GM12878 (cell line): Measurements from ENCODE around the gene DAB2IP. TPM values are rescaled to one million over a fixed set of nuclear protein-coding genes. Genes with fewer than 3 reads are reported as not detected.

ENCODE experiments used
- ATAC-seq: fragments of 200-7000 bp; cut with Tn5 transposase; 3 replicates; pipeline ENCODE4 v1.9.1; 2020; ENCODE audit warnings: mild to moderate bottlenecking, moderate library complexity
- BruUV-seq: library from RNA; stranded (reverse); fragments of 400-500 nt; replicated peaks from 2 replicates; lab custom pipeline; 2021; lab: Mats Ljungman, UMichigan
- CTCF ChIA-PET: fragments of 300-600 bp; sonication (Branson Sonifier 250); formaldehyde crosslinking; extraction: SDS; loops from one replicate; lab custom pipeline; 2021; ENCODE audit warnings: inconsistent platforms; lab: Yijun Ruan, JAX
- POLR2A ChIA-PET: fragments of 350-600 bp; formaldehyde crosslinking; extraction: SDS; loops from one replicate; lab custom pipeline; 2021; ENCODE audit warnings: inconsistent platforms; lab: Charles Lee
- RAD21 ChIA-PET: fragments of 300-600 bp; sonication (Branson Sonifier 250); formaldehyde crosslinking; loops from one replicate; lab custom pipeline; 2023; ENCODE audit warnings: antibody characterized with exemption; ENCODE audit not compliant: unreplicated experiment; lab: Charles Lee
- SMC1A ChIA-PET: fragments of 300-600 bp; sonication (Branson Sonifier 250); formaldehyde crosslinking; loops from one replicate; lab custom pipeline; 2023; ENCODE audit not compliant: unreplicated experiment, uncharacterized antibody; lab: Charles Lee
- DNase-seq: peaks from one replicate; pipeline ENCODE4 v3.0.0-alpha.2; 2011; ENCODE audit warnings: low read depth, low spot score
- FAIRE-seq: peaks from 3 replicates; lab custom pipeline; 2011; peaks lifted over from hg19 to GRCh38; lab: Jason Lieb, UNC
- H2AFZ ChIP-seq: 2 replicates; pipeline ENCODE4 v1.6.0; 2011; ENCODE audit warnings: low read depth, low read length, control low read depth; ENCODE audit not compliant: control insufficient read depth
- H3K27ac ChIP-seq: 2 replicates; pipeline ENCODE4 v1.5.1; 2011; ENCODE audit warnings: control low read depth; ENCODE audit not compliant: control insufficient read depth, insufficient read depth
- H3K27me3 ChIP-seq, 2 experiments: replicated peaks in 1 of 2; 2 replicates each; pipeline versions ENCODE4 v1.6.0 to v1.6.1; 2011; ENCODE audit warnings: low read length in 1 of 2; ENCODE audit not compliant: control insufficient read depth in 2 of 2, insufficient read depth in 2 of 2
- H3K36me3 ChIP-seq, 2 experiments: 2 replicates each; pipeline ENCODE4 v1.5.1; 2011; ENCODE audit warnings: low read length in 1 of 2; ENCODE audit not compliant: control insufficient read depth in 2 of 2, insufficient read depth in 2 of 2
- H3K4me1 ChIP-seq: 2 replicates; pipeline ENCODE4 v1.6.1; 2011; ENCODE audit warnings: mild to moderate bottlenecking, low read length, moderate library complexity, mixed read lengths; ENCODE audit not compliant: control insufficient read depth, insufficient read depth
- H3K4me2 ChIP-seq: 2 replicates; pipeline ENCODE4 v1.6.0; 2011; ENCODE audit warnings: control low read depth; ENCODE audit not compliant: control insufficient read depth, insufficient read depth
- H3K4me3 ChIP-seq: fragments of 200-600 bp; sonication (generic); 2 replicates; pipeline ENCODE4 v1.5.1; 2016
- H3K79me2 ChIP-seq: 2 replicates; pipeline ENCODE4 v1.6.0; 2011; ENCODE audit warnings: low read length; ENCODE audit not compliant: control insufficient read depth, insufficient read depth
- H3K9ac ChIP-seq: 2 replicates; pipeline ENCODE4 v1.8.0; 2011; ENCODE audit warnings: low read length, control low read depth, mixed read lengths; ENCODE audit not compliant: control insufficient read depth, insufficient read depth
- H3K9me3 ChIP-seq: replicated peaks from 3 replicates; pipeline ENCODE4 v1.5.1; 2011; ENCODE audit warnings: mild to moderate bottlenecking, low read length; ENCODE audit not compliant: control insufficient read depth, insufficient read depth
- H4K20me1 ChIP-seq: 2 replicates; pipeline ENCODE4 v1.6.0; 2011; ENCODE audit not compliant: control insufficient read depth, insufficient read depth
- BCL11A ChIP-seq: IDR thresholded peaks from 2 replicates; pipeline ENCODE4 v1.6.1; 2011; ENCODE audit warnings: low read depth, low read length
- BHLHE40 ChIP-seq, 2 experiments: fragments of 450-650 bp in 1 of 2; IDR thresholded peaks; 2 replicates each; pipeline ENCODE4 v1.6.1; 2011 to 2017; ENCODE audit warnings: low read depth in 2 of 2, borderline replicate concordance in 1 of 2, improper control_type of control experiment in 1 of 2, low read length in 1 of 2, mild to moderate bottlenecking in 1 of 2
- CBFB ChIP-seq: IDR thresholded peaks from 2 replicates; pipeline ENCODE4 v1.6.1; 2016; ENCODE audit warnings: antibody characterized with exemption, low read depth
- CHD1 ChIP-seq: IDR thresholded peaks from 2 replicates; pipeline ENCODE4 v1.6.1; 2012; ENCODE audit warnings: low read depth, low read length, improper control_type of control experiment
- POLR2AphosphoS5 ChIP-seq: IDR thresholded peaks from 2 replicates; pipeline ENCODE4 v1.6.1; 2011; ENCODE audit warnings: mild to moderate bottlenecking, low read length, inconsistent platforms
- RB1 ChIP-seq: fragments of 450-650 bp; formaldehyde crosslinking; IDR thresholded peaks from 2 replicates; pipeline ENCODE4 v1.6.1; 2017; ENCODE audit warnings: mild to moderate bottlenecking, borderline replicate concordance
- RCOR1 ChIP-seq: conservative IDR thresholded peaks from 2 replicates; pipeline ENCODE4 v1.6.1; 2012; ENCODE audit warnings: low read depth, low read length, improper control_type of control experiment
- RUNX3 ChIP-seq: IDR thresholded peaks from 2 replicates; pipeline ENCODE4 v1.6.1; 2012; ENCODE audit warnings: low read length, inconsistent platforms
- SIX5 ChIP-seq: IDR thresholded peaks from 2 replicates; pipeline ENCODE4 v1.6.1; 2011; ENCODE audit warnings: mild to moderate bottlenecking, low read depth, low read length, moderate library complexity; ENCODE audit not compliant: severe bottlenecking
- SP1 ChIP-seq: IDR thresholded peaks from one replicate; pipeline ENCODE4 v1.6.1; 2011; ENCODE audit warnings: low read depth, low read length
- STAT1 ChIP-seq: fragments of 450-650 bp; conservative IDR thresholded peaks from 2 replicates; pipeline ENCODE4 v1.6.1; 2014; ENCODE audit warnings: antibody characterized with exemption, mild to moderate bottlenecking
- STAT3 ChIP-seq: IDR thresholded peaks from 2 replicates; pipeline ENCODE4 v1.6.1; 2011; ENCODE audit warnings: low read depth, low read length, improper control_type of control experiment
- YY1 ChIP-seq: IDR thresholded peaks from 2 replicates; pipeline ENCODE4 v1.6.1; 2011; ENCODE audit warnings: low read depth, mild to moderate bottlenecking, low read length
- WGBS: methylation state at CpG from one replicate; pipeline ENCODE4 v1.1.6; 2016; ENCODE audit warnings: low lambda C conversion rate; ENCODE audit not compliant: insufficient replicate concordance, insufficient coverage; ENCODE audit errors: missing lambda C conversion rate; 5-methylcytosine and 5-hydroxymethylcytosine counted together
- in situ Hi-C: fragments of 300-500 bp; cut with MboI; formaldehyde crosslinking; loops from 9 replicates; pipeline ENCODE4 v1.14.3; 2018; ENCODE audit warnings: mixed read lengths
- intact Hi-C: fragments of 100-400 bp; cut with micrococcal nuclease; formaldehyde crosslinking; loops from one replicate; pipeline ENCODE4 v1.14.2; 2022; ENCODE audit not compliant: unreplicated experiment
- polyA plus RNA-seq, 11 experiments: library from polyadenylated mRNA; depleted of rRNA in 4 of 11; unstranded in 6 of 11; stranded (reverse) in 5 of 11; fragments of >200 nt; fragmentation: Nextera tagmentation in 4 of 11; fragmentation: Illumina TruSeq in 1 of 11; extraction: Ambion mirVana in 4 of 11; extraction: Trizol in 1 of 11; gene quantifications; 1 replicate in 1 of 11; 2 replicates in 10 of 11; pipeline versions ENCODE4 v1.2.1 to v1.2.3, GENCODE V29; 2011 to 2016; ENCODE audit warnings: inconsistent platforms in 2 of 11, missing spikeins in 2 of 11, low read depth in 1 of 11
- total RNA-seq, 4 experiments: library from RNA; depleted of rRNA in 3 of 4; stranded (reverse); fragments of >200 nt in 3 of 4; fragmentation: Illumina TruSeq in 1 of 4; extraction: Trizol in 1 of 4; gene quantifications; 2 replicates each; pipeline versions ENCODE4 v1.2.1 to v1.2.3, GENCODE V29; 2013 to 2021
- TF ChIP-seq, protein P1 (sequence below): IDR thresholded peaks from 2 replicates; pipeline ENCODE4 v1.6.1; 2011; ENCODE audit warnings: low read depth, mild to moderate bottlenecking, low read length, moderate library complexity, borderline replicate concordance; ENCODE audit errors: extremely low read depth
- TF ChIP-seq, protein P2 (sequence below): IDR thresholded peaks from 2 replicates; pipeline ENCODE4 v1.6.1; 2012; ENCODE audit warnings: low read depth, low read length, improper control_type of control experiment
- TF ChIP-seq, protein P3 (sequence below): IDR thresholded peaks from 2 replicates; pipeline ENCODE4 v1.6.1; 2011; ENCODE audit warnings: mild to moderate bottlenecking, low read depth, low read length, moderate library complexity; ENCODE audit not compliant: insufficient replicate concordance

The DAB2IP gene
- total and polyA plus RNA-seq, 10 of the 15 experiments (the other 5 are each of a cell fraction or from before 2014, with no cell fraction given) = 0.03 to 0.38 (median 0.14) TPM; not detected in 6

DNA sequence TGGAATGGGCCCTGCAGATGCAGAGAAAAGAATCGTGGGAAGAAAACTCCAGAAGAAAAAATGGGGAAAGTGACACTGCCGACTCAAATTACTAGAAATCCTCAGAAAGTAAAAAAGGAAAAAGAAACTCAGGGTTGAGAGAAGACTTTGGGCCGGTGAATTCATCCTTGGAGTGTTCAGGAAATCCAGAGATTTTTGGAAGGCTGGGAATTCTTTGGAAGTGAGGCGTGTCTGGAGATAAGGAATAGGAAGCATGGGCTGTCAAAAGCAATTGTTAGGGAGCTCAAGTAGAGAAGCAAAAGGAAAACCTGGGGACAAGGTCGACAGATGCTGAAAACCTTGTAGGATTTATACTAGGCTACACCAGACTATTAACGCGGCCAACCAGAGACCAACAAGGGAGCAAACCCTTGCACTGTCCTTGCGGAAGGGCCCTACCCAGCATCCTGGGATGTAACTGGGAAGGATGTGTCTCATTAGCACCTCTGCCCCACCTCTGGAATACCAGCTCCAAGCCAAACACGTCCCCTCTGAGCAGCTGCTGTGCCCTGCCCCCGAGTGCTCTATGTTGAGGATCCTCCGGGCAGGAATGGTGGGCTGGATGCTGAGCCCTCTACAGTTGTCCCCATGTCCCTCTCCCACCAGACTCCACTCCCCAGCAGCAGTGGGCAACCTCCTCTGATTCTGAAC is 11.6 kb downstream of the DAB2IP start:
- DNase-seq (no peak), FAIRE-seq (no peak), ATAC-seq (no peak)
- CTCF ChIA-PET = no interaction called here
- no TSS peak for BruUV-seq
- SMC1A ChIA-PET = no interaction called here
- no peaks in the 10 kb centered on the region for H3K36me3 ChIP-seq
- no peak overlapping the region for H2AFZ ChIP-seq
- H4K20me1 ChIP-seq = no peaks in the 10 kb centered on the region
- in situ Hi-C loops (no loop called here), intact Hi-C loops (no loop called here)
- H3K4me3 ChIP-seq = no peak overlapping the region
- no peak for TF ChIP-seq CHD1
- TF ChIP-seq, protein P1, sequence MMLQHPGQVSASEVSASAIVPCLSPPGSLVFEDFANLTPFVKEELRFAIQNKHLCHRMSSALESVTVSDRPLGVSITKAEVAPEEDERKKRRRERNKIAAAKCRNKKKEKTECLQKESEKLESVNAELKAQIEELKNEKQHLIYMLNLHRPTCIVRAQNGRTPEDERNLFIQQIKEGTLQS = no peak
- H3K27me3 ChIP-seq = peaks cover under 1 to 1% of the 10 kb centered on the region in 2 experiments; a peak in 3 of 4 replicates
- no peaks in the 10 kb centered on the region for H3K9me3 ChIP-seq
- H3K4me1 ChIP-seq = no peaks in the 10 kb centered on the region
- WGBS = 24% methylated on average over 10 of the region's 11 CpGs
- no peak overlapping the region for H3K9ac ChIP-seq
- RAD21 ChIA-PET = no interaction called here
- no peak overlapping the region for H3K27ac ChIP-seq
- no peaks in the 10 kb centered on the region for H3K79me2 ChIP-seq
- no peak overlapping the region for H3K4me2 ChIP-seq
- POLR2A ChIA-PET = no interaction called here

DNA sequence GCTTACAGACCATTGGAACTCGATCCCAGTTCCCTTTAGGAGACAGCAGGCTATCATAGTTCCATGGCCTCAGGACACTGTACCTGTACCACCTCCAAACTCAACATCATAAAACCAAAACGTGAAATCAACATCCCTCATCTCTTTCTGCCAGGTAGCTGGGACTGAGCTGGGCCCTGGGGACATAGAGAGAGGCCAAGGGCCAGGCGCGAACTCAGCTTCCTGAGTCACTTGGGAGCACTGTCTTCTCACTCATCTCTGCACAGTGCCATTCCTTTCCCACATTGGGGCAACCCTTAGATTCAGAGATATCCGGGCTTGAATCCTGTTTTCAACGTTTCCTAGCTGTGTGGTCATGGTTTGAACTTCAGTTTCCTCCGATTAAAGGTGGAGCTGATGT is 12.2 kb downstream of the DAB2IP start:
- Histone ChIP-seq H3K9ac (no peak overlapping the region), H3K4me2 (no peak overlapping the region), H3K27ac (no peak overlapping the region), H2AFZ (no peak overlapping the region), H4K20me1 (no peaks in the 10 kb centered on the region), H3K4me3 (no peak overlapping the region), H3K4me1 (no peaks in the 10 kb centered on the region), H3K79me2 (no peaks in the 10 kb centered on the region), H3K9me3 (no peaks in the 10 kb centered on the region), H3K36me3 (no peaks in the 10 kb centered on the region), H3K27me3 (peaks cover 0 to 1% of the 10 kb centered on the region in 2 experiments; a peak in 2 of 4 replicates)
- WGBS = 29% methylated on average over 7 of the region's 7 CpGs
- FAIRE-seq (no peak), DNase-seq (no peak), ATAC-seq (no peak)
- BruUV-seq = no TSS peak
- POLR2A ChIA-PET = no interaction called here
- intact Hi-C loops = no loop called here
- RAD21 ChIA-PET = no interaction called here
- SMC1A ChIA-PET = no interaction called here
- CTCF ChIA-PET = no interaction called here
- in situ Hi-C loops = no loop called here
- TF ChIP-seq RB1 = no peak
- TF ChIP-seq, protein P2, sequence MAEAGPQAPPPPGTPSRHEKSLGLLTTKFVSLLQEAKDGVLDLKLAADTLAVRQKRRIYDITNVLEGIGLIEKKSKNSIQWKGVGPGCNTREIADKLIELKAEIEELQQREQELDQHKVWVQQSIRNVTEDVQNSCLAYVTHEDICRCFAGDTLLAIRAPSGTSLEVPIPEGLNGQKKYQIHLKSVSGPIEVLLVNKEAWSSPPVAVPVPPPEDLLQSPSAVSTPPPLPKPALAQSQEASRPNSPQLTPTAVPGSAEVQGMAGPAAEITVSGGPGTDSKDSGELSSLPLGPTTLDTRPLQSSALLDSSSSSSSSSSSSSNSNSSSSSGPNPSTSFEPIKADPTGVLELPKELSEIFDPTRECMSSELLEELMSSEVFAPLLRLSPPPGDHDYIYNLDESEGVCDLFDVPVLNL = no peak
- TF ChIP-seq SP1 = no peak
- TF ChIP-seq YY1 = no peak
- no peak for TF ChIP-seq BHLHE40 (IDR thresholded peaks at IDR 0.05; ENCODE audit: borderline replicate concordance in 1 of 2, low read depth in 2 of 2, low read length in 1 of 2)
- TF ChIP-seq CBFB = no peak
- no peak for TF ChIP-seq POLR2AphosphoS5
- TF ChIP-seq, protein P3, sequence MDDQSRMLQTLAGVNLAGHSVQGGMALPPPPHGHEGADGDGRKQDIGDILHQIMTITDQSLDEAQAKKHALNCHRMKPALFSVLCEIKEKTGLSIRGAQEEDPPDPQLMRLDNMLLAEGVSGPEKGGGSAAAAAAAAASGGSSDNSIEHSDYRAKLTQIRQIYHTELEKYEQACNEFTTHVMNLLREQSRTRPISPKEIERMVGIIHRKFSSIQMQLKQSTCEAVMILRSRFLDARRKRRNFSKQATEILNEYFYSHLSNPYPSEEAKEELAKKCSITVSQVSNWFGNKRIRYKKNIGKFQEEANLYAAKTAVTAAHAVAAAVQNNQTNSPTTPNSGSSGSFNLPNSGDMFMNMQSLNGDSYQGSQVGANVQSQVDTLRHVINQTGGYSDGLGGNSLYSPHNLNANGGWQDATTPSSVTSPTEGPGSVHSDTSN = no peak
- TF ChIP-seq BCL11A = no peak
- no peak for TF ChIP-seq SIX5
- no peak for TF ChIP-seq RCOR1
- no peak for TF ChIP-seq STAT3
- TF ChIP-seq RUNX3 = no peak
- TF ChIP-seq STAT1 = no peak
